Central memory CD4-positive, alpha-beta T cell (primary cell): ENCODE results near the gene EEF1AKMT3.
"Not testable (repeated sequence)": the region's sequence is repeated elsewhere in the genome, so short reads cannot be mapped to it uniquely, and the experiment has no call there.

ENCODE experiments used
- DNase-seq: peaks from one replicate; pipeline ENCODE4 v3.0.0; 2022

EEF1AKMT3 gene

DNA sequence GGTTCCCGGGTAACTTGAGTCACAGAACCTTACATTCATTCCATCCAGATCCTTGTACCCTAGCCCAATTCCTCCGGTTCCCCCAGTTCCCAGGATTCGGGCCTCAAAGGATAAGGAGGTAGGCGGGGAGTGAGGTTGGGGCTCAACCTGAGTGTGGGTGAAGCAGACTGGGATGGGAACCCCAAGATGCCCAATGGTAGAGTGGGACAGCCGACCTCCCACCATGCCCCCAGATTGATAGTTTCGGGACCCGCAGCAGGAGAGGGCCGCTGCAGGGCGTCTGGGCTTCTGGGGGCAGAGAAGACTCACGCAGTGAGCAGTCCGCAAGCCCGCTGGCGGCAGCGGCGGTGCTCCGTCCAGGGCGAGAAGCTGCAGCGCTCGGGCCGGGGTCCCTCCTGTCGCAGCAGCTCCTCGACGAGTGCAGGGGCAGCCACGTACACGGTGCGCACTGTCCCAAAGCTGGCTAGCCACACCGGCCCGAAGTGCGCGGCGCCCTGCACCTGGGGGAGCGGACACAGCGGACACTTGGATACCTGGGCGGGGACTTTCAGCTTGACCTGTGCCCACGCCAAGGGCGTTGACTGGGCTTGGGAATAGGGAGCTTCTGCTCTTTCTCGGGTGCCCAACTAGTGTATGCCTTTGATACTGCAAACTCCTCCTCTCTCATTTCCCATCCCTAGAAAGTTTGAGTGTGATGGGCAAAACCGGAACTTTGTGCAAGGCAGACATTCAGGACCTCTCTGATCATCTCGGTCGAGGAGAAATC, 6.5 kb upstream of the EEF1AKMT3 start:
- no peak for DNase-seq

GRCh38 chr12:57766464-57767304, 5.7 kb upstream of the EEF1AKMT3 start, which contains the start of gene CYP27B1:
TSS of gene CYP27B1 (minus strand) at chr12:57767078. CDS start at chr12:57767041, 37 bp downstream.
- DNase-seq: no peak

DNA sequence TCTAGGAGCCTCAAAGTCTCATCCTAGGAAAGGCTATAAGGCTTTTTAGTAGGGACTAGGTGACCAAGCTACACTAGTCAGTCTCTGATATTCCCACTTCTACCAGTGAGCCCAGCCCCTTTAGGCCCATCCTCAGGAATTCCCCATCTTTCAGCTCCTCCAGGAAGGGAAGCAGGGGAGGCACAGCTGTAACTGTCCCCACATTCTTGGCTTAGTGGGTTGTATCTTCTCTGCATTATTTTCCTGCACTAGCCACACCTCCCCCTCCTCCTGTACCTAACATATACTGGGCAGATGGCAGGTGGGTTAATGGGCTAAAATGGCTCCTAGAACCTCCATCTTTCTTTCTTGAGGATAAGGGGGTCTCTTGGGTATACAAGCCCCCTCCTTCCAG, 5.1 kb upstream of the EEF1AKMT3 start:
- DNase-seq: no peak

DNA sequence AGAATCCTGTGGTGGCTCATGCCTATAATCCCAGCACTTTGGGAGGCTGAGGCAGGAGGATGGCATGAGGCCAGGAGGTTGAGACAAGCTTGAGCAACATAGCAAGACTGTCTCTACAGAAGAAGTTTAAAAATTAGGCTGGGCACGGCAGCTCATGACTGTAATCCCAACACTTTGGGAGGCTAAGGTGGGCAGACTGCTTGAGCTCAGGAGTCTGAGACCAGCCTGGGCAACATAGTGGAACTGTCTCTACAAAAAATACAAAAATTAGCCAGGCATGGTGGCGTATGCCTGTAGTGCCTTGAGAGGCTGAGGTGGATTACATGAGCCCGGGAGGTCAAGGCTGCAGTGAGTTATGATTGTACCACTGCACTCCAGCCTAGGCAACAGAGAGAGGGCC, 4.5 kb upstream of the EEF1AKMT3 start:
- no peak for DNase-seq

GRCh38 chr12:57769594-57769993, 2.8 kb upstream of the EEF1AKMT3 start:
- no peak for DNase-seq

- DNase-seq: no peak
These were observed 1.7 kb upstream of the EEF1AKMT3 start for GRCh38 chr12:57770734-57771133.

DNA sequence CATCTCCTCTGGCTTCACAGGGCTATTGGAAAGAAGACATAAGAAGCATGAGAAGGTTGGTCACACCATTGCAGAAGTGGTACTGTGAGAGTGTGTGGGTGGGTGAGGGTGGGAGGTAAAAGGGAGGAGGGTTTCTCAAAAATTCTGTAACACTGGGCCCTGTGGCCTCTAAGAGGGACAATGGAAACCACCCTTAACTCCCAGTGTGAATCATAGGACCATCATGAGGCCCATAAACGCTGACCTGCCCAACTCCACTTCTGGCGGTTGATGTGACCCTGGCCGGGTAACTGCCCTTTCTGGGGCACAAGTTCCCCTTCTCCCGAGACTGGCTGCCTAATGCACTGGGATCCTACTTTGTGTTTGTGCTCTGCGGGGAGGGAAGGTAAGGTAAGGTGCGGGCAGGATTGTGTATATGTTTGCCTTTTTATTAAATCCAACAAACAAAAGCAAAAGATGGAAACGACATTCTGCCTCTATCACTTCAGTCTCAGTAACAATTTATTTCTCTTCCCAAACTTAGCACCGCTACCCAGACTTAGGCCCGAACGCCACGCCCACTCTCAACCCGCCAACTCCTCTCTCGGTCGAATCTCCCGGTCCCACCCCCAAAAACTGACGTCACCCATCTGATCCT, 1.1 kb upstream of the EEF1AKMT3 start:
- DNase-seq: no peak

- DNase-seq: peak; percentile 90
These were observed 463 bp upstream of the EEF1AKMT3 start, which contains the start of gene METTL1 for GRCh38 chr12:57771873-57772428. TSS of gene METTL1 (minus strand) at chr12:57772105. CDS start at chr12:57772083, 22 bp downstream.

- not testable (repeated sequence) for DNase-seq
These were observed 2.2 kb downstream of the EEF1AKMT3 start for GRCh38 chr12:57774634-57775033.

- DNase-seq: no peak
These were observed 2.6 kb downstream of the EEF1AKMT3 start for GRCh38 chr12:57775044-57775443.

DNA sequence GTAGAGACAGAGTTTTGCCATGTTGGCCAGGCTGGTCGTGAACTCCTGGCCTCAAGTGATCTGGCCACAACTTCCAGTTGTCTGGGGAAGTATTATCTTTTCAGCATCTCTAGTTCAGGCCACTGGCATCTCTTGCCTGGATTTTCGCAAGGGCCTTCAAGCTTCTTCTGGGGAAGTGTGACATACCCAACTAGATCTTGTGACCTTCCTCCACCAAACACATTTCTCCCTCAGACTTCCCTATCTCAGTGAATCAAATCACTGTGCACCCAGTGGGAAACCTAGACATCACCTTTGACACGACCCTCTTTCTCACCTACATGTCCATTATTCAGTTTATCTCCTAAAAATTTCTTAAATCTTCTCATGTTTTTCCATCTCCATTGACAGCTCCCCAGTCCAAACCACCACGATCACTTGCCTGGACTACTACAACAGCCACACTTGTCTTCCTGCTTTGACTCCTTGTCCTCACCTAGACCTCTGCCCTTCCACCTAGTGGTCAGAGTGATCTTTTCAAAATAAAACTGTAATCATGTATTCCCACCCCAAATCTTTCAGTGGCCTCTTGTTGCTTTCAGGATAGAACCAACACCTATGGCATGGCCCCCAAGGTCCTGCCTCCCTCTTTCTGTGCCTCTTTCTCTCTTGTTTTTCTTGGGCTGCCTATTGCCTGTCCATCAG, 3.3 kb downstream of the EEF1AKMT3 start:
- no peak for DNase-seq

DNA sequence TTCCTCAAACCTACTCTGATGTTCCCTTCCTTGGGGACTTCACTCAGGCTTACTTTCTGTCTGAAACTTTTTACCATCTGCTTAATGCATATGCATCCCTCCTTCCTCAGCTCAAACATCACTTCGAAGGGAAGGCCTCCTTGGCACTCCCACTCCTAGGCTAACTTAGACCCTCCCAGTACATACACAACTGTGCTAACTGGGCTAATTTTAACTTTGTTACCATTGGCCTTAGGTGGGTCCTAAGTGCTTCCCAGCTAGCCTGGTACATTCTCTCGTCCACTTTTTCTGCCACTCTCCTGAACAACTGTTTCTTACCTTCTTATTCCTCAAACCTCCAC, 3.8 kb downstream of the EEF1AKMT3 start:
- DNase-seq: no peak

DNA sequence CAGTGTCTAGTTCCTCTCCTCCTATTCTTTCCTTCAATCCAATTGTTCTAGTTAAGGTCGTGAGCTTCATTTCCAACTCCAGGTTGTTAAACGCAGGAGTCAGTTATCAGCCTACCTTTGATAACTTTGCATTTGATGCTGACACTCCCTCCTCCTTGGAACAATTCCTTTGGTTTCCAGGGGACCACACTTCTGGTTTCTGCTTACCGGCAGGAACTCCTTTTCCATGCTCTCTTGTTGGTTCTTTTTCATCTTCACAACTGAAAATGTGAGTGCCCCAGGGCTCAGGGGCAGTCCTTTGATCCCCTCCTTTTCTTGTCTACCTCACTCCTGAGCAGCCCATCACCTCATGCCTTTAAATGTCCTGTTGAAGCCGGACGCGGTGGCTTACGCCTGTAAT, 5.0 kb downstream of the EEF1AKMT3 start:
- DNase-seq: no peak

DNA sequence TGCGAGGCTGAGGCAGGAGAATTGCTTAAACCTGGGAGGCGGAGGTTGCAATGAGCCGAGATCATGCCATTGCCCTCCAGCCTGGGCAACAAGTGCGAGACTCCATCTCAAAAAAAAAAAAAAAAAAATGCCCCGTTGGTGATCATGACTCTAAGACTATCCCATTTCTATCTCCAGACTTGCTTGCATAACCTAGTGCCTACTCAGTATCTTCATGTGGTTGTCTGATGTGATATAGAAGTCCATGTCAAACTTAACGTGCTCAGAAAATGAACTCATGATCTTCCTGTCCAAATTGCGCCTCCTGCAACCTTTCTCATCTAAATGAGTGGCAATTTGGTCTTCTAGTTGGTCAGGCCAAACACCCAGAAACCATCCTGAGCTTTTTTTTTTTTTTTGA, 5.5 kb downstream of the EEF1AKMT3 start:
- DNase-seq: no peak

- DNase-seq: no peak
These were observed 7.3 kb downstream of the EEF1AKMT3 start for GRCh38 chr12:57779736-57780135.

DNA sequence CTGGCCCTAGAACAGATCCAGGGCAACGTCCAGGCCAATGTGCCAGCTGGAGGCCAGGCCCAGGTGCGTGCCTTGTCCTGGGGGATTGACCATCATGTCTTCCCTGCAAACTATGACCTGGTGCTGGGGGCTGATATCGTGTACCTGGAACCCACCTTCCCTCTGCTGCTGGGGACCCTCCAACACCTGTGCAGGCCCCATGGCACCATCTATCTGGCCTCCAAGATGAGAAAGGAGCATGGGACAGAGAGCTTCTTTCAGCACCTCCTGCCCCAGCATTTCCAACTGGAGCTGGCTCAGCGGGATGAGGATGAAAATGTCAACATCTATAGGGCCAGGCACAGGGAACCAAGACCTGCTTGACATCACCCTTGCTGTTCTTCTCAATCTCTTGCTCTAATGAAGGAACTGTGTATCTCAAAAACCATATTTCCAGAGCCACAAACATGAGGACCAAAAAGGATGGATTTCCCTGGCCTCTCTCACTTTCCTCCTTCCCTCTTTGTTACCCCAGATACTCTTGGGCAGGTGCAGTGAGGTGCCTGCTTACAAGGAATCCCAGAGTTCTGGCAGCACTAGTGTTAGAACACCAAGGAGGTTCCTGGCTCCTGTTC, 8.0 kb downstream of the EEF1AKMT3 start:
- no peak for DNase-seq

- DNase-seq: peak; percentile 47
These were observed 8.8 kb downstream of the EEF1AKMT3 start for GRCh38 chr12:57781244-57781643.

- no peak for DNase-seq
These were observed 9.4 kb downstream of the EEF1AKMT3 start for GRCh38 chr12:57781801-57782200.

- DNase-seq: no peak
These were observed 9.8 kb downstream of the EEF1AKMT3 start for GRCh38 chr12:57782243-57782607.

DNA sequence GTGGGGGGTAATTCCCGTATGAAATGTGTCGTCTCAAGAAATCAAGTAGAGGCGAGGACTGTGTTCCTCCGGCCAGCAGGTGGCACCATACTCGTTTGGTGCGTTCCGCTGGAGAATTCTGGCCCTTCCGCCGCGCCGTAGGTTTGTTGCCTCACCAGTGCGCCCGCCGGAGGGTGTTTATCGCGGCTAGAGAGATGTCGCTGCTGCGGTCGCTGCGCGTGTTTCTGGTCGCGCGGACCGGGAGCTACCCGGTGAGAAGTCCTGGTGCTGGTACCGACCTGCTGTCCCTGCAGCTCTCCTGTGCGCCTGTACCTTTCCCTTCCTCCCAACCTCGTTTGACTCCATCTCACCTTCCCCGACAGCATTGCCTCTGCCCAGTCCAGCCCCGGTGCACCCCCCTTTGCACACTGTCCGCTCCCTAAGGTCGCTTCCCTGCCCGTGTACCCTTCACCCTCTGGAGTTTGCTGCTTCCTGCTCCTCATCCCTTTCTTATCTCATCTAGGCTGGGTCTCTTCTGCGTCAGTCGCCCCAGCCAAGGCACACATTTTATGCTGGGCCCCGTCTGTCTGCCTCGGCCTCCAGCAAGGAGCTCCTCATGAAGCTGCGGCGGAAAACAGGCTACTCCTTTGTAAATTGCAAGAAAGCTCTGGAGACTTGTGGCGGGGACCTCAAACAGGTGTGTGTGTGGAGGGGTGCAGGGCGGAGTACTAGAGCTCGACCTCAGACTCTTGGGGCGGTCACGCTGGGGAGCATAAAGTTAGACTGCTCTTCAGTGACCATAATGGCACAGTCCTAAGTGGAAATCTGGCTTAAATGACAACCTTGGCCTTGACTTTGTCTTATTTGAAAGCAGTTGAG, 10.4 kb downstream of the EEF1AKMT3 start, which contains the start of gene TSFM:
TSFM (plus strand) TSS at position 180 of the 858 bp plus-strand sequence; CDS start at position 195, 15 bp downstream.
- peak; percentile 93 for DNase-seq

DNA sequence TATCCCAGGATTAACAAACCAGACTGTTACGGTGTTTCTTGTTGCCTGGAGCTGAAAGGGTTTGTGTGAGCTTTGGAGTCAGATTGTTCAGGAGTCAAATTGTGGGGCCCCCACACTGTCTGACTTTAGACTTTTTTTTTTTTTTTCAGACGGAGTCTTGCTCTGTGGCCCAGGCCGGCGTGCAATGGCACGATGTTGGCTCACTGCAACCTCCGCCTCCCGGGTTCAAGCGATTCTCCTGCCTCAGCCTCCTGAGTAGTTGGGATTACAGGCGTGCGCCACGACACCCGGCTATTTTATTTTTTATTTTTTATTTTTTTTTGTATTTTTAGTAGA, 11.0 kb downstream of the EEF1AKMT3 start:
- DNase-seq: no peak
